OCI-LY7 (cell line): ENCODE data around the gene TTC28. TPM values are rescaled to one million over a fixed set of nuclear protein-coding genes. Genes with fewer than 3 reads are reported as not detected.

Experiments used
- BruUV-seq: library from RNA; stranded (reverse); fragments of 400-500 nt; replicated peaks from 2 replicates; lab custom pipeline; 2021; lab: Mats Ljungman, UMichigan
- CTCF ChIA-PET: fragments of 300-600 bp; sonication (Branson Sonifier 250); formaldehyde crosslinking; loops from one replicate; lab custom pipeline; 2022; ENCODE audit warnings: antibody characterized with exemption; ENCODE audit not compliant: unreplicated experiment; lab: Charles Lee
- POLR2A ChIA-PET: fragments of 300-600 bp; sonication (Branson Sonifier 250); formaldehyde crosslinking; loops from one replicate; lab custom pipeline; 2022; ENCODE audit warnings: antibody characterized with exemption; lab: Charles Lee
- DNase-seq: peaks from one replicate; pipeline ENCODE4 v3.0.0-alpha.2; 2015; ENCODE audit warnings: low spot score
- H2AFZ ChIP-seq: fragments of 200-600 bp; sonication (generic), shearing (Covaris generic); 2 replicates; pipeline ENCODE4 v1.6.1; 2014; ENCODE audit warnings: mild to moderate bottlenecking, antibody characterized with exemption, low read length, moderate library complexity
- H3K27ac ChIP-seq: fragments of 200-600 bp; sonication (generic); 2 replicates; pipeline ENCODE4 v1.5.1; 2014; ENCODE audit warnings: mixed run types, low read depth, mild to moderate bottlenecking, moderate library complexity, low read length, inconsistent platforms; ENCODE audit not compliant: poor library complexity, severe bottlenecking
- H3K36me3 ChIP-seq: fragments of 200-600 bp; sonication (generic); 2 replicates; pipeline ENCODE4 v1.6.1; 2014; ENCODE audit warnings: mild to moderate bottlenecking, antibody characterized with exemption, low read length, moderate library complexity, mixed read lengths; ENCODE audit not compliant: insufficient read depth
- H3K4me1 ChIP-seq: fragments of 200-600 bp; sonication (generic); 2 replicates; pipeline ENCODE4 v1.5.1; 2014; ENCODE audit warnings: mild to moderate bottlenecking, low read length; ENCODE audit not compliant: insufficient read depth, poor library complexity, severe bottlenecking
- H3K4me2 ChIP-seq: fragments of 200-600 bp; sonication (generic); 2 replicates; pipeline ENCODE4 v1.6.1; 2014; ENCODE audit warnings: mild to moderate bottlenecking, low read length
- H3K4me3 ChIP-seq: fragments of 200-600 bp; sonication (generic); 2 replicates; pipeline ENCODE4 v1.5.1; 2014; ENCODE audit warnings: mild to moderate bottlenecking, low read depth, low read length; ENCODE audit not compliant: poor library complexity, severe bottlenecking
- H3K79me2 ChIP-seq: fragments of 200-600 bp; sonication (generic); 2 replicates; pipeline ENCODE4 v1.6.1; 2016; ENCODE audit warnings: low read depth, mild to moderate bottlenecking, low read length, moderate library complexity, mixed read lengths; ENCODE audit not compliant: insufficient read depth
- H3K9me2 ChIP-seq: fragments of 200-600 bp; sonication (generic); 2 replicates; pipeline ENCODE4 v1.6.1; 2016; ENCODE audit warnings: mild to moderate bottlenecking, low read length, mixed read lengths; ENCODE audit not compliant: insufficient read depth
- H3K9me3 ChIP-seq: fragments of 200-600 bp; sonication (generic); 2 replicates; pipeline ENCODE4 v1.6.1; 2014; ENCODE audit warnings: mild to moderate bottlenecking, mixed run types, low read length, mixed read lengths
- H4K20me1 ChIP-seq: fragments of 200-600 bp; sonication (generic); 2 replicates; pipeline ENCODE4 v1.6.1; 2014; ENCODE audit warnings: mild to moderate bottlenecking, antibody characterized with exemption, low read length, moderate library complexity, mixed read lengths; ENCODE audit not compliant: insufficient read depth
- CTCF ChIP-seq: fragments of 200-600 bp; sonication (generic); conservative IDR thresholded peaks from 2 replicates; pipeline ENCODE4 v1.5.1; 2014; ENCODE audit warnings: mild to moderate bottlenecking, antibody characterized with exemption, low read length, moderate library complexity, mixed read lengths
- EZH2phosphoT487 ChIP-seq: fragments of 200-600 bp; sonication (generic); IDR thresholded peaks from 2 replicates; pipeline ENCODE4 v1.6.1; 2018; ENCODE audit warnings: low read depth, borderline replicate concordance, mild to moderate bottlenecking, mixed run types, antibody characterized with exemption, low read length, moderate library complexity, mixed read lengths
- intact Hi-C: fragments of 100-400 bp; cut with micrococcal nuclease; formaldehyde crosslinking; loops from one replicate; pipeline ENCODE4 v1.10.0; 2022; ENCODE audit not compliant: unreplicated experiment
- total RNA-seq, 2 experiments: library from RNA; depleted of rRNA in 1 of 2; stranded (reverse); fragments of >200 nt in 1 of 2; shearing (Covaris generic) in 1 of 2; gene quantifications; 2 replicates each; pipeline ENCODE4 v1.2.3, GENCODE V29; 2014 to 2022

The TTC28 gene
- total RNA-seq, 2 experiments from 2014 or later: under 0.01 to 0.55 TPM

- no peak overlapping the region for H3K4me3 ChIP-seq
- intact Hi-C loops: no loop called here
- POLR2A ChIA-PET: no interaction called here
Measured at GRCh38 chr22:27934069-27934468, 745.6 kb downstream of the TTC28 start.

GRCh38 chr22:27933186-27933983 lies 746.3 kb downstream of the TTC28 start:
- CTCF ChIA-PET: no interaction called here
- POLR2A ChIA-PET: no interaction called here
- no peak overlapping the region for H3K4me2 ChIP-seq

More at GRCh38 chr22:27934069-27934468, 745.6 kb downstream of the TTC28 start:
- TF ChIP-seq EZH2phosphoT487: no peak
- TF ChIP-seq CTCF: no peak
- CTCF ChIA-PET: no interaction called here
- H3K79me2 ChIP-seq: no peaks in the 10 kb centered on the region
- H3K36me3 ChIP-seq: peaks cover 8% of the 10 kb centered on the region; the same call in 1 of the 2 replicates
- no peak for DNase-seq
- H3K4me2 ChIP-seq: no peak overlapping the region
- H2AFZ ChIP-seq: no peak overlapping the region
- 0 out of 2 replicates have a peak, but pooled peaks cover 2% of the 10 kb centered on the region for H3K9me2 ChIP-seq
- H4K20me1 ChIP-seq: no peaks in the 10 kb centered on the region
- no peaks in the 10 kb centered on the region for H3K9me3 ChIP-seq
- H3K27ac ChIP-seq: no peak overlapping the region
- H3K4me1 ChIP-seq: peaks cover 10% of the 10 kb centered on the region
- no TSS peak for BruUV-seq

More at GRCh38 chr22:27933186-27933983, 746.3 kb downstream of the TTC28 start:
- TF ChIP-seq CTCF: no peak
- TF ChIP-seq EZH2phosphoT487: no peak
- intact Hi-C loops: no loop called here
- no peak for DNase-seq
- Histone ChIP-seq H3K27ac (no peak overlapping the region), H3K9me3 (no peaks in the 10 kb centered on the region), H2AFZ (no peak overlapping the region), H4K20me1 (no peaks in the 10 kb centered on the region), H3K9me2 (0 out of 2 replicates have a peak, but pooled peaks cover 2% of the 10 kb centered on the region), H3K4me1 (peaks cover 3% of the 10 kb centered on the region), H3K36me3 (peaks cover 8% of the 10 kb centered on the region; the same call in 1 of the 2 replicates), H3K4me3 (no peak overlapping the region), H3K79me2 (no peaks in the 10 kb centered on the region)
- BruUV-seq: no TSS peak
